Lung microvascular endothelial cell (primary cell): ENCODE results near the gene RNF224. TPM values are rescaled to one million over a fixed set of nuclear protein-coding genes. Genes with fewer than 3 reads are reported as not detected.
A peak's percentile ranks its signal among the peaks of the same experiment; 100 is the strongest.
"Not testable (repeated sequence)": the region's sequence is repeated elsewhere in the genome, so short reads cannot be mapped to it uniquely, and the experiment has no call there.

Source experiments
- DNase-seq, 2 donors: peaks; one replicate each; pipeline versions ENCODE4 v3.0.0 to v3.0.0-alpha.2; 2010; ENCODE audit warnings: low read depth in 2 of 2
- total RNA-seq: library from RNA; depleted of rRNA; stranded (reverse); fragments of >200 nt; gene quantifications from 2 replicates; pipeline ENCODE4 v1.2.1, GENCODE V29; 2014

RNF224 gene
- total RNA-seq, 1 donor from 2014 or later: not detected

- no peak for DNase-seq
Measured at GRCh38 chr9:137237759-137238726, 10.7 kb downstream of the RNF224 start.

GRCh38 chr9:137239541-137240200 is 12.4 kb downstream of the RNF224 start:
- not testable (repeated sequence) for DNase-seq

- peak; percentile 82 to 84 for DNase-seq
Measured at GRCh38 chr9:137240318-137240840, 13.1 kb downstream of the RNF224 start.

- DNase-seq: peak; percentile 100
Measured at GRCh38 chr9:137240841-137241489, 13.7 kb downstream of the RNF224 start, which contains the start of gene TUBB4B. TSS of gene TUBB4B (plus strand) at chr9:137241287. CDS start at chr9:137241361, 74 bp downstream.

- peak; percentile 51 to 53 for DNase-seq
Measured at GRCh38 chr9:137241490-137242268, 14.4 kb downstream of the RNF224 start.

- peak in 1 of 2 donors; percentile 32 for DNase-seq
Measured at GRCh38 chr9:137242269-137243203, 15.2 kb downstream of the RNF224 start.

- DNase-seq: not testable (repeated sequence)
Measured at GRCh38 chr9:137243266-137243625, 15.9 kb downstream of the RNF224 start.

- DNase-seq: no peak
Measured at GRCh38 chr9:137243626-137244485, 16.6 kb downstream of the RNF224 start.

GRCh38 chr9:137244486-137245449 is 17.5 kb downstream of the RNF224 start:
- peak in 1 of 2 donors; percentile 83 for DNase-seq

- no peak for DNase-seq
Measured at GRCh38 chr9:137245450-137246421, 18.4 kb downstream of the RNF224 start.

- DNase-seq: no peak
Measured at GRCh38 chr9:137247135-137247915, 20.0 kb downstream of the RNF224 start.

- DNase-seq: no peak
Measured at GRCh38 chr9:137247916-137248175, 20.5 kb downstream of the RNF224 start.

GRCh38 chr9:137250329-137251193 is 23.3 kb downstream of the RNF224 start:
- no peak for DNase-seq

GRCh38 chr9:137251194-137251461 is 23.8 kb downstream of the RNF224 start, which contains the start of gene STPG3:
TSS of gene STPG3 (plus strand) at chr9:137251286. CDS start at chr9:137251287, 1 bp downstream.
- DNase-seq: no peak
